Upper lobe of left lung (tissue), 6 donors: ENCODE results near the gene NAGLU. TPM values are rescaled to one million over a fixed set of nuclear protein-coding genes. Genes with fewer than 3 reads are reported as not detected.

Source experiments
- ATAC-seq, 2 donors: fragments of 200-7000 bp; cut with Tn5 transposase; one replicate each; pipeline ENCODE4 v1.9.1; 2022; ENCODE audit warnings: mild to moderate bottlenecking in 2 of 2, moderate library complexity in 2 of 2; ENCODE audit not compliant: low FRiP score in 2 of 2
- DNase-seq, 2 donors: peaks; one replicate each; pipeline ENCODE4 v3.0.0-alpha.2; 2019 to 2020
- H3K27ac ChIP-seq, 4 donors: fragments of 200-600 bp; sonication (generic); one replicate each; pipeline ENCODE4 v1.5.1; 2016 to 2019
- H3K27me3 ChIP-seq, 4 donors: fragments of 200-600 bp; sonication (generic); one replicate each; pipeline ENCODE4 v1.5.1; 2017 to 2019
- H3K36me3 ChIP-seq, 4 donors: fragments of 200-600 bp; sonication (generic); one replicate each; pipeline ENCODE4 v1.5.1; 2016 to 2019
- H3K4me1 ChIP-seq, 4 donors: fragments of 200-600 bp; sonication (generic); one replicate each; pipeline ENCODE4 v1.5.1; 2018 to 2019
- H3K4me3 ChIP-seq, 4 donors: fragments of 200-600 bp; sonication (generic); one replicate each; pipeline ENCODE4 v1.5.1; 2017 to 2019; ENCODE audit warnings: mild to moderate bottlenecking in 2 of 4, moderate library complexity in 1 of 4
- H3K9me3 ChIP-seq, 4 donors: fragments of 200-600 bp; sonication (generic); one replicate each; pipeline ENCODE4 v1.5.1; 2018 to 2019
- EP300 ChIP-seq, 4 donors: sonication (generic); formaldehyde crosslinking; IDR thresholded peaks; one replicate each; pipeline ENCODE4 v1.5.1; 2017; ENCODE audit warnings: antibody characterized with exemption in 4 of 4, control low read depth in 2 of 4
- POLR2A ChIP-seq, 4 donors: fragments of 450-650 bp; IDR thresholded peaks; one replicate each; pipeline ENCODE4 v1.5.1; 2016 to 2017; ENCODE audit warnings: antibody characterized with exemption in 4 of 4, mild to moderate bottlenecking in 2 of 4
- POLR2AphosphoS5 ChIP-seq, 2 donors: sonication (generic); formaldehyde crosslinking; IDR thresholded peaks; one replicate each; pipeline ENCODE4 v1.5.1; 2017; ENCODE audit warnings: antibody characterized with exemption in 2 of 2
- WGBS, 2 donors: methylation state at CpG; one replicate each; pipeline ENCODE4 v1.1.5; 2017 to 2018; 5-methylcytosine and 5-hydroxymethylcytosine counted together
- total RNA-seq, 6 donors: library from RNA; depleted of rRNA in 4 of 6; stranded (reverse); fragments of >200 nt in 4 of 6; gene quantifications; one replicate each; pipeline versions ENCODE4 v1.1.0 to v1.2.1, GENCODE V29; 2016 to 2021
- TF ChIP-seq, protein P1 (sequence below), 6 experiments: fragments of 450-650 bp in 4 of 6; fragments of 200-600 bp in 2 of 6; sonication (generic) in 2 of 6; IDR thresholded peaks; one replicate each; pipeline ENCODE4 v1.5.1; 2016 to 2019; ENCODE audit warnings: antibody characterized with exemption in 6 of 6
- donor health status: DM: no; HTN: no; CAD: no; lungs with moderate emphysema.
- donor health status: DM: no; HTN: yes; CAD: no; lungs with severe emphysema.

The NAGLU gene
- total RNA-seq, 6 donors from 2014 or later, result 36.7 to 97.4 (median 68.4) TPM

DNA sequence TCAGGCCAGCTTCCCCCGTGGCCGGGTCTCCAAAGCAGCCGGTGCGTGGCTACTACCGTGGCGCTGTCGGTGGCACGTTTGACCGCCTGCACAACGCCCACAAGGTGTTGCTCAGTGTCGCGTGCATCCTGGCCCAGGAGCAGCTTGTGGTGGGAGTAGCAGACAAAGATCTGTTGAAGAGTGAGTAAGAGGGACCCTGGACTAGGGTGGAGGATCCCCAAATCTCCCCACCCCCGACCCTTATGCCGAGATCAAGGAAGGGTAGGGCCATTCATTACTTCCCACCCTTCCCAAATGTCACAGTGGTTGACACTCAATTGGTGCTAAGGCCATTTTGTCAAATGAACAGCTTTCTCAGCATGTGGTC, 27.1 kb downstream of the NAGLU start:
- Histone ChIP-seq H3K9me3 (no peaks in the 10 kb centered on the region), H3K36me3 (peaks cover 0 to 26% (median 20%) of the 10 kb centered on the region in 4 donors), H3K27ac (peak overlapping the region; percentile 85 to 90 (median 88)), H3K4me3 (peak overlapping the region; percentile 65 to 97 (median 74)), H3K27me3 (no peaks in the 10 kb centered on the region), H3K4me1 (peaks cover 45 to 71% (median 49%) of the 10 kb centered on the region in 4 donors)
- 75 to 92% methylated on average over 2 to 14 of the region's 14 CpGs for WGBS, 2 donors
- TF ChIP-seq, protein P1, sequence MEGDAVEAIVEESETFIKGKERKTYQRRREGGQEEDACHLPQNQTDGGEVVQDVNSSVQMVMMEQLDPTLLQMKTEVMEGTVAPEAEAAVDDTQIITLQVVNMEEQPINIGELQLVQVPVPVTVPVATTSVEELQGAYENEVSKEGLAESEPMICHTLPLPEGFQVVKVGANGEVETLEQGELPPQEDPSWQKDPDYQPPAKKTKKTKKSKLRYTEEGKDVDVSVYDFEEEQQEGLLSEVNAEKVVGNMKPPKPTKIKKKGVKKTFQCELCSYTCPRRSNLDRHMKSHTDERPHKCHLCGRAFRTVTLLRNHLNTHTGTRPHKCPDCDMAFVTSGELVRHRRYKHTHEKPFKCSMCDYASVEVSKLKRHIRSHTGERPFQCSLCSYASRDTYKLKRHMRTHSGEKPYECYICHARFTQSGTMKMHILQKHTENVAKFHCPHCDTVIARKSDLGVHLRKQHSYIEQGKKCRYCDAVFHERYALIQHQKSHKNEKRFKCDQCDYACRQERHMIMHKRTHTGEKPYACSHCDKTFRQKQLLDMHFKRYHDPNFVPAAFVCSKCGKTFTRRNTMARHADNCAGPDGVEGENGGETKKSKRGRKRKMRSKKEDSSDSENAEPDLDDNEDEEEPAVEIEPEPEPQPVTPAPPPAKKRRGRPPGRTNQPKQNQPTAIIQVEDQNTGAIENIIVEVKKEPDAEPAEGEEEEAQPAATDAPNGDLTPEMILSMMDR (IDR thresholded peaks at IDR 0.05), result no peak
- TF ChIP-seq POLR2AphosphoS5 (IDR thresholded peaks at IDR 0.05), result no peak
- no peak for TF ChIP-seq POLR2A (IDR thresholded peaks at IDR 0.05)
- no peak for TF ChIP-seq EP300 (IDR thresholded peaks at IDR 0.05)
- no peak for DNase-seq
- ATAC-seq, result no peak

DNA sequence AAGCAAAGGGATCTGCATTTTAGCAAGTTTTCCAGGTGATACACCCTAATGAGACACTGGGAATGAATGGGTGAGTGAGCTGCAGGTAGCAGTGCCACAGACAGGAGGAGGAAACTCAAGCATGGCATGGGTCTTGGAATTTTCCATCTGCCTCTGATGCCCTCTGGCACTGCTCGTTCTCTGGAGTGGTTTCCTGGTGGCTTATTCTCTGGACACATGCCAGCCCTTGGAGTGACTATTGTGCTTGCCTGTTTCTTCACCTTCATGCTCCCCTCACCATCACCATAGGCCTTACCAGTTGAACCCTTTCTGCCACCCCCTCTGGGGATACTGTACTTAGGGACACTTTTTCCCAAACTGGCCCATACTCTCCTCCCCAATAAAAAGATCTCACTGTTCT, 27.5 kb downstream of the NAGLU start:
- H3K27me3 ChIP-seq, result no peaks in the 10 kb centered on the region
- no peaks in the 10 kb centered on the region for H3K9me3 ChIP-seq
- H3K27ac ChIP-seq, result peak overlapping the region; percentile 85 to 96 (median 88)
- no peak for ATAC-seq
- peaks cover 49 to 75% (median 53%) of the 10 kb centered on the region in 4 donors for H3K4me1 ChIP-seq
- TF ChIP-seq EP300 (IDR thresholded peaks at IDR 0.05) (no peak), POLR2A (IDR thresholded peaks at IDR 0.05) (no peak), POLR2AphosphoS5 (IDR thresholded peaks at IDR 0.05) (no peak)
- TF ChIP-seq, protein P1 (IDR thresholded peaks at IDR 0.05), result peak in 1 of 6 experiments; percentile 16
- 22 to 24% methylated on average over 1 of the region's 1 CpG for WGBS, 2 donors
- peaks cover 0 to 30% (median 22%) of the 10 kb centered on the region in 4 donors for H3K36me3 ChIP-seq
- DNase-seq, result peak in 1 of 2 donors; percentile 73
- peak overlapping the region in 2 of 4 donors; percentile 65 to 69 for H3K4me3 ChIP-seq

DNA sequence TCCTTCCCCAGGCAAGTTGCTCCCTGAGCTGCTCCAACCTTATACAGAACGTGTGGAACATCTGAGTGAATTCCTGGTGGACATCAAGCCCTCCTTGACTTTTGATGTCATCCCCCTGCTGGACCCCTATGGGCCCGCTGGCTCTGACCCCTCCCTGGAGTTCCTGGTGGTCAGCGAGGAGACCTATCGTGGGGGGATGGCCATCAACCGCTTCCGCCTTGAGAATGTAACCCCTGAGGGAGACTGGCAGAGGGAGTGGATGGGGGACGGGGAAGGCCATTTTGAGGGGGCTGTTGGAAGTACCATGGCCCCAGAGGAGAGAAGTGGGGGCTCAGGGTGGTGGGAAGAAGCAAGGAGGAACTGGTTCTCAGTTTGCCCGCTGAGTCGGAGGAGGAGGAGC, 27.9 kb downstream of the NAGLU start:
- H3K27me3 ChIP-seq, result no peaks in the 10 kb centered on the region
- TF ChIP-seq POLR2A (IDR thresholded peaks at IDR 0.05) (no peak), EP300 (IDR thresholded peaks at IDR 0.05) (no peak), POLR2AphosphoS5 (IDR thresholded peaks at IDR 0.05) (no peak)
- TF ChIP-seq, protein P1 (IDR thresholded peaks at IDR 0.05), result no peak
- no peak for DNase-seq
- H3K4me3 ChIP-seq, result peak overlapping the region in 1 of 4 donors; percentile 69
- H3K4me1 ChIP-seq, result peaks cover 53 to 79% (median 55%) of the 10 kb centered on the region in 4 donors
- H3K27ac ChIP-seq, result peak overlapping the region; percentile 18 to 96 (median 88)
- WGBS, 2 donors, result 86 to 87% methylated on average over 9 of the region's 9 CpGs
- no peak for ATAC-seq
- H3K36me3 ChIP-seq, result peaks cover 0 to 34% (median 26%) of the 10 kb centered on the region in 4 donors
- H3K9me3 ChIP-seq, result no peaks in the 10 kb centered on the region

DNA sequence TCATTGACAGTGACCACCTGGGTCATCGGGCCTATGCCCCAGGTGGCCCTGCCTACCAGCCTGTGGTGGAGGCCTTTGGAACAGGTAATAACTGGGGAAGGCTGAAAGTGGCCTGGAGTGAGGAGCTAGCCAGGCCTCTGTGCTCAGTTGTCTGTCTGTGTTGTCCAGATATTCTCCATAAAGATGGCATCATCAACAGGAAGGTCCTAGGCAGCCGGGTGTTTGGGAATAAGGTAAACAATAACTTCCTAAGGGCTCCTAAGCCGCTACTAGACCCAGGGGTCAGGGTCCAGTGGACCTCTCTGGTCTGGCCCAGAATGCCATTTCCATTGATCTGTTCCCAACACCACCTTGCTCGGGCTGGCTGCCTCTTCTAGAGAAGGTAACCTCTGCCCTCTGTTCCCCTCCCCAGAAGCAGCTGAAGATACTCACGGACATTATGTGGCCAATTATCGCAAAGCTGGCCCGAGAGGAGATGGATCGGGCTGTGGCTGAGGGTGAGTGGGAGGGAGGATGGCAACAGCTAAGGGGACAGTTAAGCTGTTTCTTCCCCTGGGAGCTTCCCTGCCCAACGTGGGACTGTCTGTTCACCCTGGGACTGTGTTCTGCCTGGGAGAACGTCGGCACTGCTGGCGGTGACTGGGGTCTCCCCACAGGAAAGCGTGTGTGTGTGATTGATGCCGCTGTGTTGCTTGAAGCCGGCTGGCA, 28.9 kb downstream of the NAGLU start:
- no peak overlapping the region for H3K4me3 ChIP-seq
- no peaks in the 10 kb centered on the region for H3K27me3 ChIP-seq
- peak overlapping the region in 3 of 4 donors; percentile 18 to 96 (median 25) for H3K27ac ChIP-seq
- no peak for TF ChIP-seq POLR2AphosphoS5 (IDR thresholded peaks at IDR 0.05)
- TF ChIP-seq, protein P1 (IDR thresholded peaks at IDR 0.05), result no peak
- TF ChIP-seq POLR2A (IDR thresholded peaks at IDR 0.05), result no peak
- no peak for TF ChIP-seq EP300 (IDR thresholded peaks at IDR 0.05)
- no peaks in the 10 kb centered on the region for H3K9me3 ChIP-seq
- ATAC-seq, result no peak
- H3K36me3 ChIP-seq, result peaks cover 6 to 44% (median 37%) of the 10 kb centered on the region in 4 donors
- DNase-seq, result no peak
- peaks cover 51 to 73% (median 54%) of the 10 kb centered on the region in 4 donors for H3K4me1 ChIP-seq
- WGBS, 2 donors, result 90 to 95% methylated on average over 12 to 15 of the region's 15 CpGs
